ENCODE data around the gene SLC6A8.

Gene SLC6A8

GRCh38 chrX:153709726-153710674 lies 22.3 kb downstream of the SLC6A8 start:
- TF ChIP-seq ZFHX2 (tag by site-specific recombination; conservative IDR thresholded peaks at IDR 0.05) (no peak), ZIC2 (tag by site-specific recombination; IDR thresholded peaks at IDR 0.05) (peak; percentile 25; the same call in 1 of the 2 replicates)
- Histone ChIP-seq H3K4me1 (ENCODE audit: control insufficient read depth, insufficient read depth, low read length) (no peaks in the 10 kb centered on the region), H3K27ac (ENCODE audit: extremely low read depth, low read depth, low read length) (no peak overlapping the region), H3K36me3 (ENCODE audit: control insufficient read depth in 2 of 2, insufficient read depth in 1 of 2, low read length in 2 of 2) (peaks cover 15 to 71% of the 10 kb centered on the region in 2 experiments; a peak in 2 of 3 replicates), H3K9me3 (ENCODE audit: control insufficient read depth, insufficient read depth, low read depth, low read length) (no peaks in the 10 kb centered on the region), H3K4me3 (ENCODE audit: low read depth, low read length) (no peak overlapping the region)
- CTCF ChIA-PET = interaction anchor here (0.6 to 3.6 kb wide), 8 partner anchors 10 to 218 kb away, joined by 3 to 23 read pairs (median 5); no protein-coding TSS in a partner anchor
- POLR2A ChIA-PET = interaction anchor here (1.2 to 2.1 kb wide), 3 partner anchors 10 to 78 kb away, joined by 3 to 5 read pairs (median 4); partner anchors contain the start of gene SLC6A8

- no peak for TF ChIP-seq SP2 (tag by site-specific recombination; IDR thresholded peaks at IDR 0.05)
- no peak for TF ChIP-seq ZNF157 (tag by site-specific recombination; IDR thresholded peaks at IDR 0.05)
- no peaks in the 10 kb centered on the region for H3K4me1 ChIP-seq (ENCODE audit: control insufficient read depth, insufficient read depth, low read length)
- H3K36me3 ChIP-seq (ENCODE audit: control insufficient read depth in 2 of 2, insufficient read depth in 1 of 2, low read length in 2 of 2) = peaks cover 33 to 81% of the 10 kb centered on the region in 2 experiments
- no peaks in the 10 kb centered on the region for H3K9me3 ChIP-seq (ENCODE audit: control insufficient read depth, insufficient read depth, low read depth, low read length)
- H3K27ac ChIP-seq (ENCODE audit: extremely low read depth, low read depth, low read length) = no peak overlapping the region
- ChIA-PET CTCF (interaction anchor here (0.7 kb wide), 1 partner anchor 313 kb away, joined by 3 read pairs; no protein-coding TSS in a partner anchor), POLR2A (interaction anchor here (0.6 to 0.7 kb wide), 2 partner anchors 15 to 103 kb away, joined by 3 read pairs; no protein-coding TSS in a partner anchor)
- no peak overlapping the region for H3K4me3 ChIP-seq (ENCODE audit: low read depth, low read length)
Measured at GRCh38 chrX:153714256-153714655, 26.5 kb downstream of the SLC6A8 start.

- Histone ChIP-seq H3K4me3 (ENCODE audit: low read depth, low read length) (no peak overlapping the region), H3K27ac (ENCODE audit: extremely low read depth, low read depth, low read length) (no peak overlapping the region), H3K4me1 (ENCODE audit: control insufficient read depth, insufficient read depth, low read length) (peaks cover 2% of the 10 kb centered on the region), H3K9me3 (ENCODE audit: control insufficient read depth, insufficient read depth, low read depth, low read length) (no peaks in the 10 kb centered on the region), H3K36me3 (ENCODE audit: control insufficient read depth in 2 of 2, insufficient read depth in 1 of 2, low read length in 2 of 2) (peaks cover 29 to 85% of the 10 kb centered on the region in 2 experiments)
- CTCF ChIA-PET = interaction anchor here (0.6 to 0.7 kb wide), 2 partner anchors 9 to 43 kb away, joined by 3 to 4 read pairs; no protein-coding TSS in a partner anchor
- no peak for TF ChIP-seq ZNF391 (tag by site-specific recombination; IDR thresholded peaks at IDR 0.05; ENCODE audit: borderline replicate concordance, low read depth)
- no peak for TF ChIP-seq ZNF157 (tag by site-specific recombination; IDR thresholded peaks at IDR 0.05)
- no peak for TF ChIP-seq SETDB1 (IDR thresholded peaks at IDR 0.05; ENCODE audit: insufficient read length, low read length)
- no peak for TF ChIP-seq ZNF24 (tag by site-specific recombination; IDR thresholded peaks at IDR 0.05)
- TF ChIP-seq ZNF768 (tag by site-specific recombination; IDR thresholded peaks at IDR 0.05) = no peak
- TF ChIP-seq ZNF555 (tag by site-specific recombination; conservative IDR thresholded peaks at IDR 0.05) = no peak
- no peak for TF ChIP-seq CTCF (tag by site-specific recombination; IDR thresholded peaks at IDR 0.05)
- TF ChIP-seq ZNF426 (tag by site-specific recombination; IDR thresholded peaks at IDR 0.05) = no peak
- TF ChIP-seq ZBTB26 (tag by site-specific recombination; optimal IDR thresholded peaks at IDR 0.05) = no peak
- TF ChIP-seq ZNF19 (tag by site-specific recombination; IDR thresholded peaks at IDR 0.05; ENCODE audit: low read depth) = no peak
- TF ChIP-seq ZFHX2 (tag by site-specific recombination; conservative IDR thresholded peaks at IDR 0.05) = no peak
- no peak for TF ChIP-seq ZNF580 (tag by site-specific recombination; IDR thresholded peaks at IDR 0.05)
- no peak for TF ChIP-seq ZNF677 (tag by site-specific recombination; IDR thresholded peaks at IDR 0.05)
- POLR2A ChIA-PET = interaction anchor here (0.7 to 1.0 kb wide), 2 partner anchors 9 to 49 kb away, joined by 3 to 5 read pairs; no protein-coding TSS in a partner anchor
Measured at GRCh38 chrX:153717445-153717844, 29.7 kb downstream of the SLC6A8 start.
